Measurements from ENCODE around the gene SLC5A8. TPM values are rescaled to one million over a fixed set of nuclear protein-coding genes. Genes with fewer than 3 reads are reported as not detected.

SLC5A8 gene
- total RNA-seq, 1 donor from 2014 or later = not detected

- DNase-seq (ENCODE audit: low spot score) = no peak
- Mint-ChIP-seq H3K27me3 (ENCODE audit: unreplicated experiment) (no peaks in the 10 kb centered on the region), H3K27ac (ENCODE audit: unreplicated experiment) (no peak overlapping the region), H3K9me3 (ENCODE audit: unreplicated experiment) (no peaks in the 10 kb centered on the region), H3K4me1 (ENCODE audit: unreplicated experiment) (peaks cover 2% of the 10 kb centered on the region), H3K36me3 (ENCODE audit: low read depth, unreplicated experiment) (peaks cover 4% of the 10 kb centered on the region), H3K4me3 (ENCODE audit: unreplicated experiment) (no peak overlapping the region)
- TF ChIP-seq, protein P1, sequence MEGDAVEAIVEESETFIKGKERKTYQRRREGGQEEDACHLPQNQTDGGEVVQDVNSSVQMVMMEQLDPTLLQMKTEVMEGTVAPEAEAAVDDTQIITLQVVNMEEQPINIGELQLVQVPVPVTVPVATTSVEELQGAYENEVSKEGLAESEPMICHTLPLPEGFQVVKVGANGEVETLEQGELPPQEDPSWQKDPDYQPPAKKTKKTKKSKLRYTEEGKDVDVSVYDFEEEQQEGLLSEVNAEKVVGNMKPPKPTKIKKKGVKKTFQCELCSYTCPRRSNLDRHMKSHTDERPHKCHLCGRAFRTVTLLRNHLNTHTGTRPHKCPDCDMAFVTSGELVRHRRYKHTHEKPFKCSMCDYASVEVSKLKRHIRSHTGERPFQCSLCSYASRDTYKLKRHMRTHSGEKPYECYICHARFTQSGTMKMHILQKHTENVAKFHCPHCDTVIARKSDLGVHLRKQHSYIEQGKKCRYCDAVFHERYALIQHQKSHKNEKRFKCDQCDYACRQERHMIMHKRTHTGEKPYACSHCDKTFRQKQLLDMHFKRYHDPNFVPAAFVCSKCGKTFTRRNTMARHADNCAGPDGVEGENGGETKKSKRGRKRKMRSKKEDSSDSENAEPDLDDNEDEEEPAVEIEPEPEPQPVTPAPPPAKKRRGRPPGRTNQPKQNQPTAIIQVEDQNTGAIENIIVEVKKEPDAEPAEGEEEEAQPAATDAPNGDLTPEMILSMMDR (IDR thresholded peaks at IDR 0.05; ENCODE audit: unreplicated experiment) = no peak
Observed at GRCh38 chr12:101238800-101239329, 28.8 kb upstream of the SLC5A8 start.

DNA sequence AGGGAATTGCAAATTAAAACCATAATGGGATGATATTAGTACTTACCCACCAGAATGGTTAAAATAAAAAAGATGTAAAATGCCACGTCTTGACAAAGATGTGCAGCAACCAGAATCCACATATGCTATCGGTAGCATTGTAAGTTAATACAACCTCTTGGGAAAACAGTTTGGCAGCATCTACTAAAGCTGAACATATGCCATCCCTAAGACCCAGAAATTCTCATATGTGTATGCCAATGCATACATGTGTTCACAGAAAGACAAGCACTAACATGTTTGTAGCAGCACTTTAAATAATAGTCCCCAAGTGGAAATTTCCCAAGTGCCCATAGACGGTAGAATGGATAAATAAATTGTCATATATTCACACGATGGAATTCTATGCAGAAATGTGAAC is 28.3 kb upstream of the SLC5A8 start:
- H3K9me3 Mint-ChIP-seq (ENCODE audit: unreplicated experiment) = no peaks in the 10 kb centered on the region
- peaks cover 4% of the 10 kb centered on the region for H3K36me3 Mint-ChIP-seq (ENCODE audit: low read depth, unreplicated experiment)

GRCh38 chr12:101235686-101236085 is 25.6 kb upstream of the SLC5A8 start:
- no peak overlapping the region for H3K4me3 Mint-ChIP-seq (ENCODE audit: unreplicated experiment)

More for the DNA sequence above, 28.3 kb upstream of the SLC5A8 start:
- TF ChIP-seq, protein P1 (IDR thresholded peaks at IDR 0.05; ENCODE audit: unreplicated experiment) = no peak
- Mint-ChIP-seq H3K27me3 (ENCODE audit: unreplicated experiment) (no peaks in the 10 kb centered on the region), H3K4me3 (ENCODE audit: unreplicated experiment) (no peak overlapping the region), H3K4me1 (ENCODE audit: unreplicated experiment) (peaks cover 2% of the 10 kb centered on the region), H3K27ac (ENCODE audit: unreplicated experiment) (no peak overlapping the region)
- no peak for DNase-seq (ENCODE audit: low spot score)

DNA sequence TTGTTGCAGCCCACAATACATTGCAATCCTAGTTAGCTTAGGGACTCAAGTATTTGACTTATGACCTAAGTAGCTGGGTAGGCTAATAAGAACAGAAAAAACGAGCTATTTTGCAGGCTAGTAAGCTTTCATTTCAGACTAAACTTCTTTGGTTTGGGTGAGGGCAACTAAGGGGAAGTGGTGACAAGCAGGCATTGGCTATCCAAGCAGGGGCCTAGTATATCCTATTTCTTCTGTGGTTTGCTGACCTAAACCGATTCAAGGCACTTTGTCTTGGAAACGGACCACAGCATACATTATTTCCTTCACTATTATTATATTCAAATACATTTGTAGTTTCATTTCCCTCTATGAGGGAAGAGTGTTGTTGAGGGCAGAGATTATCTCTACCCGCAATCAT is 21.6 kb upstream of the SLC5A8 start:
- H3K27ac Mint-ChIP-seq (ENCODE audit: unreplicated experiment) = no peak overlapping the region
- DNase-seq (ENCODE audit: low spot score) = no peak
- no peaks in the 10 kb centered on the region for H3K27me3 Mint-ChIP-seq (ENCODE audit: unreplicated experiment)
- no peak overlapping the region for H3K4me3 Mint-ChIP-seq (ENCODE audit: unreplicated experiment)
- H3K9me3 Mint-ChIP-seq (ENCODE audit: unreplicated experiment) = no peaks in the 10 kb centered on the region
- H3K4me1 Mint-ChIP-seq (ENCODE audit: unreplicated experiment) = peaks cover 7% of the 10 kb centered on the region
- TF ChIP-seq, protein P1 (IDR thresholded peaks at IDR 0.05; ENCODE audit: unreplicated experiment) = no peak
- H3K36me3 Mint-ChIP-seq (ENCODE audit: low read depth, unreplicated experiment) = no peaks in the 10 kb centered on the region

More at GRCh38 chr12:101235686-101236085, 25.6 kb upstream of the SLC5A8 start:
- TF ChIP-seq, protein P1 (IDR thresholded peaks at IDR 0.05; ENCODE audit: unreplicated experiment) = no peak
- Mint-ChIP-seq H3K27ac (ENCODE audit: unreplicated experiment) (no peak overlapping the region), H3K27me3 (ENCODE audit: unreplicated experiment) (no peaks in the 10 kb centered on the region), H3K36me3 (ENCODE audit: low read depth, unreplicated experiment) (peaks cover 4% of the 10 kb centered on the region), H3K9me3 (ENCODE audit: unreplicated experiment) (no peaks in the 10 kb centered on the region), H3K4me1 (ENCODE audit: unreplicated experiment) (peaks cover 3% of the 10 kb centered on the region)
- DNase-seq (ENCODE audit: low spot score) = no peak

DNA sequence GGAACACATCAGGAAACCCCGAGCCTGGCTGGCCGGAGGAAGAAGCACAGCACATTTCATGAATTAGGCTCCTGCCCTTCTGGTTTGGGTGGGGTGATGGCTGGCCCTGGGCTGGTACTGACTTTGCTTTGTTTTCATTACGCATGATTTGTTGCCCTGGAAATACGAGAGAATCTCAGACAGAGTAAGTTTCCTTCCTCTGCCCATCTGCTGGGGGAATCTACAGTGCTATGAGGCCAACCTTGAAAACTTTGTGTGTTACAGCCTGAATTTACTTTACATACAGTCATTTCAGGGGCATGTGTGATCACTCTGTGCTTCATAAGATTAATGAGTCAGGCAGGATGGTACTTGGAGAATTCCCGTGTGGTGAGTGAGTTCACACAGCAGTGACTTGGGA is 20.5 kb upstream of the SLC5A8 start:
- TF ChIP-seq, protein P1 (IDR thresholded peaks at IDR 0.05; ENCODE audit: unreplicated experiment) = no peak
- peaks cover 4% of the 10 kb centered on the region for H3K4me1 Mint-ChIP-seq (ENCODE audit: unreplicated experiment)
- no peak for DNase-seq (ENCODE audit: low spot score)

More for the DNA sequence above, 20.5 kb upstream of the SLC5A8 start:
- Mint-ChIP-seq H3K27ac (ENCODE audit: unreplicated experiment) (no peak overlapping the region), H3K9me3 (ENCODE audit: unreplicated experiment) (no peaks in the 10 kb centered on the region), H3K36me3 (ENCODE audit: low read depth, unreplicated experiment) (no peaks in the 10 kb centered on the region), H3K4me3 (ENCODE audit: unreplicated experiment) (no peak overlapping the region), H3K27me3 (ENCODE audit: unreplicated experiment) (no peaks in the 10 kb centered on the region)
